NCI-H1694 treated with DMSO at 0.1 percent for 48 hours (cell line): ENCODE measurements around the gene KCNK13.

Source experiments
- DNase-seq: peaks from one replicate; lab custom pipeline; 2025; lab: John Stamatoyannopoulos, UW

The KCNK13 gene

GRCh38 chr14:90132821-90133570 is 71.2 kb downstream of the KCNK13 start:
- no peak for DNase-seq

- DNase-seq: no peak
Measured at GRCh38 chr14:90136904-90137303, 75.1 kb downstream of the KCNK13 start.

GRCh38 chr14:90137807-90138206 is 76.0 kb downstream of the KCNK13 start:
- DNase-seq: no peak

GRCh38 chr14:90139199-90139598 is 77.4 kb downstream of the KCNK13 start:
- DNase-seq: no peak

GRCh38 chr14:90140298-90140955 is 78.6 kb downstream of the KCNK13 start:
- DNase-seq: no peak

- no peak for DNase-seq
Measured at GRCh38 chr14:90140956-90141316, 79.1 kb downstream of the KCNK13 start.

- no peak for DNase-seq
Measured at GRCh38 chr14:90153429-90153828, 91.6 kb downstream of the KCNK13 start.

- DNase-seq: no peak
Measured at GRCh38 chr14:90154110-90154509, 92.3 kb downstream of the KCNK13 start.

- no peak for DNase-seq
Measured at GRCh38 chr14:90159146-90159545, 97.4 kb downstream of the KCNK13 start.

- no peak for DNase-seq
Measured at GRCh38 chr14:90159688-90160087, 97.9 kb downstream of the KCNK13 start.

- no peak for DNase-seq
Measured at GRCh38 chr14:90161129-90161528, 99.3 kb downstream of the KCNK13 start.

GRCh38 chr14:90168425-90169105 is 106.8 kb downstream of the KCNK13 start:
- DNase-seq: no peak

- no peak for DNase-seq
Measured at GRCh38 chr14:90175631-90176030, 113.8 kb downstream of the KCNK13 start.

GRCh38 chr14:90177539-90178189 is 115.9 kb downstream of the KCNK13 start:
- DNase-seq: peak; percentile 79

GRCh38 chr14:90179357-90179756 is 117.6 kb downstream of the KCNK13 start:
- no peak for DNase-seq

- DNase-seq: no peak
Measured at GRCh38 chr14:90179809-90180779, 118.3 kb downstream of the KCNK13 start.

GRCh38 chr14:90184094-90184493 is 122.3 kb downstream of the KCNK13 start:
- no peak for DNase-seq

- DNase-seq: no peak
Measured at GRCh38 chr14:90184571-90185266, 122.9 kb downstream of the KCNK13 start.

- DNase-seq: no peak
Measured at GRCh38 chr14:90188588-90188987, 126.8 kb downstream of the KCNK13 start.

- DNase-seq: no peak
Measured at GRCh38 chr14:90191154-90191553, 129.4 kb downstream of the KCNK13 start.

- DNase-seq: no peak
Measured at GRCh38 chr14:90191585-90191984, 129.8 kb downstream of the KCNK13 start.
